H9 (cell line): Measurements from ENCODE around the gene SMIM12. TPM values are rescaled to one million over a fixed set of nuclear protein-coding genes. Genes with fewer than 3 reads are reported as not detected.
"Not testable (repeated sequence)": the region's sequence is repeated elsewhere in the genome, so short reads cannot be mapped to it uniquely, and the experiment has no call there.

ENCODE experiments used
- DNase-seq: peaks from one replicate; pipeline ENCODE4 v3.0.0-alpha.2; 2017
- H2AFZ ChIP-seq: one replicate; pipeline ENCODE4 v1.6.1; 2013; ENCODE audit warnings: mild to moderate bottlenecking, low read length, control low read depth, moderate library complexity
- H2AK5ac ChIP-seq: 2 replicates; pipeline ENCODE4 v1.6.1; 2013; ENCODE audit warnings: low read length, control low read depth, mixed read lengths; ENCODE audit not compliant: insufficient read length
- H2BK120ac ChIP-seq: one replicate; pipeline ENCODE4 v1.6.1; 2013; ENCODE audit warnings: low read depth, mild to moderate bottlenecking, low read length, control low read depth, inconsistent platforms; ENCODE audit not compliant: poor library complexity, severe bottlenecking
- H2BK12ac ChIP-seq: 2 replicates; pipeline ENCODE4 v1.6.1; 2013; ENCODE audit warnings: low read length, control low read depth, mixed read lengths, low read depth; ENCODE audit not compliant: insufficient read length
- H2BK15ac ChIP-seq: 2 replicates; pipeline ENCODE4 v1.6.1; 2013; ENCODE audit warnings: low read depth, low read length, control low read depth
- H2BK20ac ChIP-seq: one replicate; pipeline ENCODE4 v1.6.1; 2013; ENCODE audit warnings: low read depth, mild to moderate bottlenecking, low read length, control low read depth, inconsistent platforms; ENCODE audit not compliant: poor library complexity, severe bottlenecking
- H2BK5ac ChIP-seq: 2 replicates; pipeline ENCODE4 v1.6.1; 2013; ENCODE audit warnings: low read length, control low read depth, mixed read lengths; ENCODE audit not compliant: insufficient read length
- H3K14ac ChIP-seq: 2 replicates; pipeline ENCODE4 v1.6.1; 2013; ENCODE audit warnings: low read length, control low read depth; ENCODE audit not compliant: insufficient read depth
- H3K18ac ChIP-seq: 2 replicates; pipeline ENCODE4 v1.6.1; 2013; ENCODE audit warnings: low read depth, mild to moderate bottlenecking, mixed read lengths, low read length, control low read depth; ENCODE audit not compliant: insufficient read length
- H3K23ac ChIP-seq: 2 replicates; pipeline ENCODE4 v1.6.1; 2013; ENCODE audit warnings: low read length, control low read depth, mixed read lengths, low read depth; ENCODE audit not compliant: insufficient read length
- H3K23me2 ChIP-seq: 2 replicates; pipeline ENCODE4 v1.6.1; 2013; ENCODE audit warnings: low read depth, mild to moderate bottlenecking, mixed read lengths, low read length, control low read depth; ENCODE audit not compliant: insufficient read length, poor library complexity, severe bottlenecking
- H3K27ac ChIP-seq: 2 replicates; pipeline ENCODE4 v1.5.1; 2013; ENCODE audit warnings: low read length, control low read depth, mixed read lengths, low read depth; ENCODE audit not compliant: insufficient read length
- H3K27me3 ChIP-seq: 2 replicates; pipeline ENCODE4 v1.6.1; 2013; ENCODE audit warnings: low read length, control low read depth, inconsistent platforms; ENCODE audit not compliant: insufficient read depth
- H3K4ac ChIP-seq: 2 replicates; pipeline ENCODE4 v1.6.1; 2013; ENCODE audit warnings: low read depth, mild to moderate bottlenecking, control low read depth, inconsistent platforms, low read length, moderate library complexity
- H3K4me1 ChIP-seq: 2 replicates; pipeline ENCODE4 v1.6.1; 2013; ENCODE audit warnings: low read length, control low read depth, inconsistent platforms; ENCODE audit not compliant: insufficient read depth
- H3K4me2 ChIP-seq: 2 replicates; pipeline ENCODE4 v1.6.1; 2013; ENCODE audit warnings: low read length, control low read depth, mixed read lengths; ENCODE audit not compliant: insufficient read length, insufficient read depth
- H3K56ac ChIP-seq: 2 replicates; pipeline ENCODE4 v1.6.1; 2013; ENCODE audit warnings: low read depth, mild to moderate bottlenecking, mixed read lengths, low read length, control low read depth; ENCODE audit not compliant: insufficient read length
- H3K79me1 ChIP-seq: 2 replicates; pipeline ENCODE4 v1.6.1; 2013; ENCODE audit warnings: low read depth, mild to moderate bottlenecking, moderate library complexity, low read length, control low read depth, inconsistent platforms; ENCODE audit not compliant: insufficient read depth, poor library complexity, severe bottlenecking
- H3K79me2 ChIP-seq: 2 replicates; pipeline ENCODE4 v1.6.1; 2013; ENCODE audit warnings: low read length, control low read depth, inconsistent platforms; ENCODE audit not compliant: insufficient read depth
- H3K9ac ChIP-seq: 2 replicates; pipeline ENCODE4 v1.6.1; 2013; ENCODE audit warnings: low read length, control low read depth, mixed read lengths; ENCODE audit not compliant: insufficient read length; ENCODE audit errors: extremely low read depth
- H3K9me3 ChIP-seq: one replicate; pipeline ENCODE4 v1.6.1; 2013; ENCODE audit warnings: low read depth, low read length, inconsistent platforms; ENCODE audit not compliant: control insufficient read depth
- H3T11ph ChIP-seq: one replicate; pipeline ENCODE4 v1.6.1; 2013; ENCODE audit warnings: mild to moderate bottlenecking, low read length, control low read depth, inconsistent platforms
- H4K20me1 ChIP-seq: one replicate; pipeline ENCODE4 v1.6.1; 2013; ENCODE audit not compliant: control insufficient read depth, insufficient read length, insufficient read depth
- H4K5ac ChIP-seq: 2 replicates; pipeline ENCODE4 v1.6.1; 2013; ENCODE audit warnings: low read depth, mild to moderate bottlenecking, mixed read lengths, low read length, control low read depth; ENCODE audit not compliant: insufficient read length
- H4K8ac ChIP-seq: replicated peaks from 2 replicates; pipeline ENCODE4 v1.6.1; 2013; ENCODE audit warnings: low read length, control low read depth, mixed read lengths, low read depth; ENCODE audit not compliant: insufficient read length
- H4K91ac ChIP-seq: 2 replicates; pipeline ENCODE4 v1.6.1; 2013; ENCODE audit warnings: low read depth, mild to moderate bottlenecking, moderate library complexity, mixed read lengths, low read length, control low read depth; ENCODE audit not compliant: insufficient read length
- H3K27ac Mint-ChIP-seq, 3 experiments: 2 replicates in 2 of 3; 3 replicates in 1 of 3; pipeline ENCODE4 v1.8.0; 2020 to 2021; ENCODE audit warnings: mixed read lengths in 3 of 3, mild to moderate bottlenecking in 1 of 3, moderate library complexity in 1 of 3
- H3K27me3 Mint-ChIP-seq: 2 replicates; pipeline ENCODE4 v1.8.0; 2021; ENCODE audit warnings: low read depth, mild to moderate bottlenecking, moderate library complexity, mixed read lengths
- H3K36me3 Mint-ChIP-seq, 3 experiments: 2 replicates in 2 of 3; 3 replicates in 1 of 3; pipeline ENCODE4 v1.8.0; 2020 to 2021; ENCODE audit warnings: low read depth in 3 of 3, mixed read lengths in 3 of 3; ENCODE audit not compliant: insufficient read depth in 1 of 3
- H3K4me1 Mint-ChIP-seq, 2 experiments: 2 replicates each; pipeline ENCODE4 v1.8.0; 2020; ENCODE audit warnings: mixed read lengths in 2 of 2
- H3K4me3 Mint-ChIP-seq, 2 experiments: 2 replicates in 1 of 2; 3 replicates in 1 of 2; pipeline ENCODE4 v1.8.0; 2020 to 2021; ENCODE audit warnings: mild to moderate bottlenecking in 2 of 2, mixed read lengths in 2 of 2, moderate library complexity in 1 of 2
- H3K9me3 Mint-ChIP-seq, 2 experiments: 2 replicates in 1 of 2; 3 replicates in 1 of 2; pipeline ENCODE4 v1.8.0; 2020; ENCODE audit warnings: mild to moderate bottlenecking in 2 of 2, mixed read lengths in 2 of 2, moderate library complexity in 1 of 2
- WGBS: extraction: QIAGEN DNeasy Blood & Tissue Kit; methylation state at CpG from one replicate; pipeline ENCODE4 v1.1.7; 2013; ENCODE audit warnings: missing lambda C conversion rate, low lambda C conversion rate, mixed read lengths; ENCODE audit not compliant: insufficient read length; ENCODE audit errors: extremely low coverage; 5-methylcytosine and 5-hydroxymethylcytosine counted together
- total RNA-seq: library from RNA; stranded (reverse); gene quantifications from 2 replicates; pipeline ENCODE4 v1.2.1, GENCODE V29; 2021
- TF ChIP-seq, protein P1 (sequence below): fragments of 200-600 bp; sonication (generic); conservative IDR thresholded peaks from 3 replicates; pipeline ENCODE4 v1.8.0; 2021; ENCODE audit warnings: antibody characterized with exemption, mild to moderate bottlenecking

Gene SMIM12
- total RNA-seq, 1 experiment from 2014 or later: 40.9 TPM

GRCh38 chr1:34816332-34816731, 43.2 kb downstream of the SMIM12 start:
- TF ChIP-seq, protein P1, sequence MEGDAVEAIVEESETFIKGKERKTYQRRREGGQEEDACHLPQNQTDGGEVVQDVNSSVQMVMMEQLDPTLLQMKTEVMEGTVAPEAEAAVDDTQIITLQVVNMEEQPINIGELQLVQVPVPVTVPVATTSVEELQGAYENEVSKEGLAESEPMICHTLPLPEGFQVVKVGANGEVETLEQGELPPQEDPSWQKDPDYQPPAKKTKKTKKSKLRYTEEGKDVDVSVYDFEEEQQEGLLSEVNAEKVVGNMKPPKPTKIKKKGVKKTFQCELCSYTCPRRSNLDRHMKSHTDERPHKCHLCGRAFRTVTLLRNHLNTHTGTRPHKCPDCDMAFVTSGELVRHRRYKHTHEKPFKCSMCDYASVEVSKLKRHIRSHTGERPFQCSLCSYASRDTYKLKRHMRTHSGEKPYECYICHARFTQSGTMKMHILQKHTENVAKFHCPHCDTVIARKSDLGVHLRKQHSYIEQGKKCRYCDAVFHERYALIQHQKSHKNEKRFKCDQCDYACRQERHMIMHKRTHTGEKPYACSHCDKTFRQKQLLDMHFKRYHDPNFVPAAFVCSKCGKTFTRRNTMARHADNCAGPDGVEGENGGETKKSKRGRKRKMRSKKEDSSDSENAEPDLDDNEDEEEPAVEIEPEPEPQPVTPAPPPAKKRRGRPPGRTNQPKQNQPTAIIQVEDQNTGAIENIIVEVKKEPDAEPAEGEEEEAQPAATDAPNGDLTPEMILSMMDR: no peak
- Histone ChIP-seq H3K9me3 (no peaks in the 10 kb centered on the region), H4K8ac (no peak overlapping the region), H3K9ac (no peak overlapping the region), H2AK5ac (no peak overlapping the region), H2AFZ (no peak overlapping the region), H3K23me2 (no peaks in the 10 kb centered on the region), H3T11ph (no peak overlapping the region), H2BK12ac (no peak overlapping the region), H2BK20ac (no peak overlapping the region), H3K23ac (no peak overlapping the region), H3K79me1 (no peaks in the 10 kb centered on the region), H3K18ac (no peak overlapping the region), H2BK5ac (no peak overlapping the region), H4K5ac (no peak overlapping the region), H3K79me2 (no peaks in the 10 kb centered on the region), H3K56ac (no peak overlapping the region), H3K27ac (no peak overlapping the region), H2BK15ac (no peak overlapping the region), H3K14ac (no peak overlapping the region), H3K27me3 (no peaks in the 10 kb centered on the region), H4K20me1 (no peaks in the 10 kb centered on the region), H4K91ac (no peak overlapping the region), H2BK120ac (no peak overlapping the region), H3K4ac (no peak overlapping the region), H3K4me2 (no peak overlapping the region), H3K4me1 (no peaks in the 10 kb centered on the region)
- no peaks in the 10 kb centered on the region for H3K27me3 Mint-ChIP-seq
- no peak overlapping the region for H3K4me3 Mint-ChIP-seq
- H3K36me3 Mint-ChIP-seq: peaks cover 0 to 3% (median 0%) of the 10 kb centered on the region in 3 experiments; a peak in 1 of 7 replicates
- DNase-seq: no peak
- H3K9me3 Mint-ChIP-seq: no peaks in the 10 kb centered on the region
- peaks cover 2 to 3% of the 10 kb centered on the region in 2 experiments; a peak in 1 of 4 replicates for H3K4me1 Mint-ChIP-seq
- no peak overlapping the region for H3K27ac Mint-ChIP-seq

- not testable (repeated sequence) for H2AK5ac ChIP-seq, H3K27ac Mint-ChIP-seq, H3K56ac ChIP-seq, H3K27me3 ChIP-seq, H3K23ac ChIP-seq, H3K14ac ChIP-seq, H3K9me3 Mint-ChIP-seq, H3K4me1 ChIP-seq, H3K23me2 ChIP-seq, H2BK20ac ChIP-seq, H2BK120ac ChIP-seq, H3K4me3 Mint-ChIP-seq, H3K9me3 ChIP-seq, H3K27me3 Mint-ChIP-seq, H3T11ph ChIP-seq, H3K18ac ChIP-seq, H2AFZ ChIP-seq, H3K9ac ChIP-seq, H2BK5ac ChIP-seq, H3K4me1 Mint-ChIP-seq, H2BK15ac ChIP-seq, H4K5ac ChIP-seq, H3K27ac ChIP-seq, H3K4me2 ChIP-seq, H4K91ac ChIP-seq, H3K79me2 ChIP-seq, H4K8ac ChIP-seq, DNase-seq, H3K4ac ChIP-seq, H4K20me1 ChIP-seq, H3K79me1 ChIP-seq, H3K36me3 Mint-ChIP-seq, H2BK12ac ChIP-seq
- WGBS: no CpG with 5 or more reads among the region's 3 CpGs
Observed at GRCh38 chr1:34810781-34811180, 48.8 kb downstream of the SMIM12 start.
